Cardiac septum (tissue), 1 donor: Measurements from ENCODE around the gene OR4F16. TPM values are rescaled to one million over a fixed set of nuclear protein-coding genes. Genes with fewer than 3 reads are reported as not detected.
"Not testable (repeated sequence)": the region's sequence is repeated elsewhere in the genome, so short reads cannot be mapped to it uniquely, and the experiment has no call there.

Experiments
- DNase-seq: peaks from one replicate; pipeline ENCODE4 v3.0.0-alpha.2; 2020; ENCODE audit warnings: low spot score
- intact Hi-C: fragments of 100-400 bp; cut with DNase I; formaldehyde crosslinking; loops from one replicate; pipeline ENCODE4 v1.14.0; 2022
- long read RNA-seq: library from polyadenylated mRNA; unstranded; transcript quantifications from one replicate; pipeline ENCODE4 v2.0.0, GENCODE V29; 2021
- total RNA-seq: library from RNA; stranded (reverse); fragmentation: NEBNext Ultra II Directional; extraction: Animal tissue kit (Norgen Biotek cat#: 25700); gene quantifications from one replicate; pipeline ENCODE4 v1.2.1, GENCODE V29; 2021
- donor health status: DM: no; HTN: no; CAD: no.

OR4F16 gene
- total RNA-seq, result not detected
- long read RNA-seq, result 0 reads

- intact Hi-C loops, DNase-seq: not testable (repeated sequence)
These were observed at the start of gene OR4F16 for GRCh38 chr1:686554-686953. OR4F16 (minus strand) TSS chr1:686654; CDS start chr1:686654, 0 bp downstream.

GRCh38 chr1:733649-734048 lies 47.2 kb upstream of the OR4F16 start:
- intact Hi-C loops, DNase-seq: not testable (repeated sequence)

- DNase-seq, intact Hi-C loops: not testable (repeated sequence)
These were observed 40.6 kb upstream of the OR4F16 start for GRCh38 chr1:727040-727439.

Other genes with a start within 250 kb of the OR4F16 start
- gene OR4F29, start 235.0 kb downstream of the OR4F16 start, total RNA-seq, result not detected
- gene SAMD11, start 237.3 kb upstream of the OR4F16 start, total RNA-seq, result 10.2 TPM